K562 (cell line): Measurements from ENCODE around the gene HPSE2. TPM values are rescaled to one million over a fixed set of nuclear protein-coding genes. Genes with fewer than 3 reads are reported as not detected.

ENCODE experiments used
- ATAC-seq: fragments of 200-7000 bp; cut with Tn5 transposase; 3 replicates; pipeline ENCODE4 v1.9.1; 2020; ENCODE audit warnings: moderate library complexity
- BruUV-seq: library from RNA; stranded (reverse); fragments of 400-500 nt; replicated peaks from 2 replicates; lab custom pipeline; 2021; lab: Mats Ljungman, UMichigan
- CTCF ChIA-PET: fragments of 300-600 bp; formaldehyde crosslinking; extraction: SDS; loops from one replicate; lab custom pipeline; 2021; ENCODE audit warnings: low intra/inter-chr PET ratio; lab: Yijun Ruan, JAX
- POLR2A ChIA-PET: fragments of 300-600, 350-650 bp; sonication (Branson Sonifier 250); formaldehyde crosslinking; extraction: SDS; loops from one replicate; lab custom pipeline; 2021; ENCODE audit warnings: antibody characterized with exemption, inconsistent platforms; lab: Yijun Ruan, JAX
- DNase-seq, 4 experiments: peaks; one replicate each; pipeline versions ENCODE4 v3.0.0 to v3.0.0-alpha.2; 2011 to 2018; ENCODE audit warnings: low spot score in 3 of 4, mixed read lengths in 3 of 4; ENCODE audit errors: extremely low read depth in 1 of 4
- FAIRE-seq: peaks from 2 replicates; lab custom pipeline; 2011; peaks lifted over from hg19 to GRCh38; lab: Jason Lieb, UNC
- H2AFZ ChIP-seq: 2 replicates; pipeline ENCODE4 v1.6.0; 2011; ENCODE audit warnings: low read depth, low read length, control low read depth, inconsistent platforms
- H3K27ac ChIP-seq: fragments of 200-600 bp; 3 replicates; pipeline ENCODE4 v1.8.0; 2011; ENCODE audit warnings: low read depth, mild to moderate bottlenecking, control low read depth, inconsistent platforms, low read length, moderate library complexity, mixed read lengths; ENCODE audit errors: extremely low read depth
- H3K27me3 ChIP-seq, 2 experiments: fragments of 300-600 bp in 1 of 2; 2 replicates in 1 of 2; 3 replicates in 1 of 2; pipeline versions ENCODE4 v1.6.0 to v1.8.0; 2011; ENCODE audit warnings: inconsistent platforms in 2 of 2, low read length in 2 of 2, mild to moderate bottlenecking in 1 of 2, mixed read lengths in 1 of 2, moderate library complexity in 1 of 2; ENCODE audit not compliant: control insufficient read depth in 2 of 2, insufficient read depth in 2 of 2
- H3K36me3 ChIP-seq: fragments of 300-600 bp; 3 replicates; pipeline ENCODE4 v1.8.0; 2011; ENCODE audit warnings: mild to moderate bottlenecking, low read length, inconsistent platforms; ENCODE audit not compliant: control insufficient read depth, insufficient read depth
- H3K4me1 ChIP-seq, 2 experiments: fragments of 200-600 bp in 1 of 2; replicated peaks in 1 of 2; 2 replicates in 1 of 2; 3 replicates in 1 of 2; pipeline versions ENCODE4 v1.5.1 to v1.8.0; 2011; ENCODE audit warnings: inconsistent platforms in 2 of 2, low read length in 2 of 2, mild to moderate bottlenecking in 1 of 2, mixed read lengths in 1 of 2, moderate library complexity in 1 of 2; ENCODE audit not compliant: control insufficient read depth in 2 of 2, insufficient read depth in 2 of 2
- H3K4me2 ChIP-seq: 2 replicates; pipeline ENCODE4 v1.6.1; 2011; ENCODE audit warnings: low read length, control low read depth, inconsistent platforms, mixed read lengths; ENCODE audit not compliant: insufficient read depth
- H3K4me3 ChIP-seq: fragments of 200-600 bp; sonication (generic), shearing (Covaris generic); 2 replicates; pipeline ENCODE4 v1.5.1; 2016; ENCODE audit warnings: control low read depth, inconsistent platforms
- H3K79me2 ChIP-seq: fragments of 200-600 bp; 3 replicates; pipeline ENCODE4 v1.8.0; 2011; ENCODE audit warnings: low read length, inconsistent platforms; ENCODE audit not compliant: control insufficient read depth, insufficient read depth
- H3K9ac ChIP-seq, 2 experiments: 2 replicates each; pipeline versions ENCODE4 v1.6.0 to v1.6.1; 2011; ENCODE audit warnings: low read depth in 2 of 2, low read length in 2 of 2, control low read depth in 1 of 2, inconsistent platforms in 1 of 2, mild to moderate bottlenecking in 1 of 2, mixed read lengths in 1 of 2; ENCODE audit not compliant: insufficient read depth in 1 of 2
- H3K9me1 ChIP-seq: one replicate; pipeline ENCODE4 v1.6.0; 2011; ENCODE audit warnings: inconsistent platforms, mild to moderate bottlenecking, low read length, moderate library complexity; ENCODE audit not compliant: control insufficient read depth, insufficient read depth
- H3K9me3 ChIP-seq: replicated peaks from 2 replicates; pipeline ENCODE4 v1.5.1; 2011; ENCODE audit warnings: low read depth, low read length, inconsistent platforms; ENCODE audit not compliant: control insufficient read depth, insufficient read depth
- H4K20me1 ChIP-seq: replicated peaks from 2 replicates; pipeline ENCODE4 v1.6.1; 2011; ENCODE audit warnings: low read length, inconsistent platforms, mixed read lengths; ENCODE audit not compliant: control insufficient read depth, insufficient read depth
- CBFA2T3 ChIP-seq: fragments of 450-650 bp; IDR thresholded peaks from 2 replicates; pipeline ENCODE4 v1.6.1; 2017
- DACH1 ChIP-seq: fragments of 450-650 bp; IDR thresholded peaks from 2 replicates; pipeline ENCODE4 v1.6.1; 2018; ENCODE audit not compliant: partially characterized antibody
- DNMT1 ChIP-seq: fragments of 450-650 bp; IDR thresholded peaks from 2 replicates; pipeline ENCODE4 v1.6.1; 2016; ENCODE audit warnings: antibody characterized with exemption, mild to moderate bottlenecking
- HDAC8 ChIP-seq: fragments of 450-650 bp; IDR thresholded peaks from 2 replicates; pipeline ENCODE4 v1.6.1; 2016; ENCODE audit warnings: mild to moderate bottlenecking, missing genetic modification characterization, moderate library complexity, missing compliant biosample characterization
- KDM1A ChIP-seq, 2 experiments: fragments of 450-650 bp; IDR thresholded peaks; 2 replicates each; pipeline ENCODE4 v1.6.1; 2016; ENCODE audit warnings: mild to moderate bottlenecking in 2 of 2
- NCOR1 ChIP-seq: fragments of 450-650 bp; IDR thresholded peaks from 2 replicates; pipeline ENCODE4 v1.6.1; 2016; ENCODE audit warnings: mild to moderate bottlenecking, moderate library complexity
- REST ChIP-seq, 2 experiments: fragments of 450-650 bp; formaldehyde crosslinking in 1 of 2; IDR thresholded peaks; 2 replicates each; pipeline versions ENCODE4 v1.4.0 to v1.6.1; 2014 to 2020; ENCODE audit warnings: mild to moderate bottlenecking in 2 of 2, borderline replicate concordance in 1 of 2, low read depth in 1 of 2
- SIX5 ChIP-seq, 2 experiments: IDR thresholded peaks; 2 replicates each; pipeline ENCODE4 v1.6.1; 2011; ENCODE audit warnings: low read length in 2 of 2, borderline replicate concordance in 1 of 2, low read depth in 1 of 2, mild to moderate bottlenecking in 1 of 2, moderate library complexity in 1 of 2; ENCODE audit not compliant: insufficient read depth in 1 of 2
- YBX1 ChIP-seq: fragments of 450-650 bp; IDR thresholded peaks from 2 replicates; pipeline ENCODE4 v1.7.1; 2016; ENCODE audit warnings: mild to moderate bottlenecking
- ZNF354B ChIP-seq: fragments of 250-450 bp; sonication (Bioruptor Pico); IDR thresholded peaks from 2 replicates; pipeline ENCODE4 v1.4.0; 2020
- WGBS: fragments of 100-300 bp; shearing (Covaris generic); methylation state at CpG from one replicate; pipeline ENCODE4 v1.1.6; 2016; ENCODE audit warnings: low coverage, mixed read lengths; ENCODE audit not compliant: insufficient coverage; ENCODE audit errors: missing lambda C conversion rate; 5-methylcytosine and 5-hydroxymethylcytosine counted together
- in situ Hi-C: fragments of 300-500 bp; cut with MboI; formaldehyde crosslinking; loops from 4 replicates; pipeline ENCODE4 v1.15.0; 2018; ENCODE audit warnings: inconsistent platforms, mixed read lengths
- intact Hi-C: fragments of 100-400 bp; cut with micrococcal nuclease; formaldehyde crosslinking; loops from 2 replicates; pipeline ENCODE4 v1.14.2; 2022
- polyA plus RNA-seq, 8 experiments: library from polyadenylated mRNA; depleted of rRNA in 4 of 8; stranded (reverse) in 5 of 8; unstranded in 3 of 8; fragments of >200 nt; fragmentation: Nextera tagmentation in 2 of 8; fragmentation: Illumina TruSeq in 1 of 8; extraction: Ambion mirVana in 2 of 8; extraction: Trizol in 1 of 8; gene quantifications; 2 replicates each; pipeline versions ENCODE4 v1.2.1 to v1.2.3, GENCODE V29; 2011 to 2014; ENCODE audit warnings: inconsistent platforms in 1 of 8, missing spikeins in 1 of 8
- total RNA-seq, 7 experiments: library from RNA; depleted of rRNA in 6 of 7; stranded (reverse); fragments of >200 nt in 6 of 7; fragmentation: Illumina TruSeq in 2 of 7; extraction: Trizol in 2 of 7; gene quantifications; 2 replicates each; pipeline versions ENCODE4 v1.2.1 to v1.2.3, GENCODE V29; 2011 to 2021; ENCODE audit warnings: low replicate concordance in 1 of 7

The HPSE2 gene
- total and polyA plus RNA-seq, 9 of the 15 experiments (the other 6 are each of a cell fraction or from before 2014, with no cell fraction given): 0.03 to 0.10 (median 0.04) TPM; not detected in 2

GRCh38 chr10:98694883-98695282 lies 540.8 kb downstream of the HPSE2 start:
- H3K4me1 ChIP-seq: no peaks in the 10 kb centered on the region; a peak in 1 of 5 replicates
- no peaks in the 10 kb centered on the region for H3K36me3 ChIP-seq
- CTCF ChIA-PET: no interaction called here
- DNase-seq (no peak), ATAC-seq (no peak), FAIRE-seq (no peak)
- POLR2A ChIA-PET: no interaction called here
- H2AFZ ChIP-seq: no peak overlapping the region
- H3K4me3 ChIP-seq: no peak overlapping the region
- H3K9ac ChIP-seq: no peak overlapping the region
- TF ChIP-seq NCOR1: peak; percentile 29; the same call in 1 of the 2 replicates
- TF ChIP-seq HDAC8 (tag): no peak
- peak in 1 of 2 experiments; percentile 22; a peak in 1 of 4 replicates for TF ChIP-seq KDM1A (IDR thresholded peaks at IDR 0.05)
- peak; percentile 51 for TF ChIP-seq CBFA2T3
- no peak for TF ChIP-seq SIX5 (IDR thresholded peaks at IDR 0.05; ENCODE audit: borderline replicate concordance in 1 of 2, insufficient read depth in 1 of 2, low read depth in 1 of 2, low read length in 2 of 2)
- H3K9me1 ChIP-seq: no peaks in the 10 kb centered on the region
- no peak overlapping the region for H3K27ac ChIP-seq
- H3K79me2 ChIP-seq: no peaks in the 10 kb centered on the region
- H3K9me3 ChIP-seq: no peaks in the 10 kb centered on the region
- no peak overlapping the region for H3K4me2 ChIP-seq
- no peaks in the 10 kb centered on the region for H3K27me3 ChIP-seq
- BruUV-seq: no TSS peak
- no peaks in the 10 kb centered on the region for H4K20me1 ChIP-seq
- intact Hi-C loops: no loop called here
- in situ Hi-C loops: no loop called here

- POLR2A ChIA-PET: no interaction called here
- Histone ChIP-seq H3K9ac (no peak overlapping the region), H3K79me2 (no peaks in the 10 kb centered on the region), H3K9me1 (no peaks in the 10 kb centered on the region), H3K4me1 (no peaks in the 10 kb centered on the region; a peak in 1 of 5 replicates), H3K36me3 (no peaks in the 10 kb centered on the region), H4K20me1 (no peaks in the 10 kb centered on the region), H3K27me3 (no peaks in the 10 kb centered on the region), H2AFZ (no peak overlapping the region), H3K4me2 (no peak overlapping the region), H3K4me3 (no peak overlapping the region), H3K27ac (no peak overlapping the region), H3K9me3 (no peaks in the 10 kb centered on the region)
- no TSS peak for BruUV-seq
- CTCF ChIA-PET: no interaction called here
- WGBS: 6% methylated on average over 2 of the region's 2 CpGs
- intact Hi-C loops: no loop called here
- DNase-seq: no peak
- FAIRE-seq: no peak
- in situ Hi-C loops: no loop called here
- no peak for ATAC-seq
- TF ChIP-seq DACH1: no peak
- no peak for TF ChIP-seq YBX1
- no peak for TF ChIP-seq DNMT1
- TF ChIP-seq ZNF354B (CRISPR knock-in tag): no peak
- no peak for TF ChIP-seq REST (IDR thresholded peaks at IDR 0.05; ENCODE audit: borderline replicate concordance)
- TF ChIP-seq REST (CRISPR knock-in tag; IDR thresholded peaks at IDR 0.05; ENCODE audit: low read depth): no peak
These were observed 541.6 kb downstream of the HPSE2 start for GRCh38 chr10:98694014-98694413.
